HEK293 (cell line): Measurements from ENCODE around the gene SLC35B1.

Experiments used
- FEZF1 ChIP-seq: fragments of 450-650 bp; formaldehyde crosslinking; IDR thresholded peaks from 2 replicates; pipeline ENCODE4 v1.5.1; 2016; ENCODE audit warnings: missing biosample characterization, missing genetic modification characterization
- KLF7 ChIP-seq: fragments of 450-650 bp; formaldehyde crosslinking; IDR thresholded peaks from 2 replicates; pipeline ENCODE4 v1.5.1; 2016; ENCODE audit warnings: missing biosample characterization, missing genetic modification characterization, borderline replicate concordance
- KLF8 ChIP-seq: fragments of 450-650 bp; formaldehyde crosslinking; IDR thresholded peaks from 2 replicates; pipeline ENCODE4 v1.5.1; 2016; ENCODE audit warnings: missing biosample characterization, missing genetic modification characterization
- MEIS1 ChIP-seq: sonication (generic); formaldehyde crosslinking; IDR thresholded peaks from 2 replicates; pipeline ENCODE4 v1.8.1; 2022; ENCODE audit warnings: missing genetic modification reagents, mild to moderate bottlenecking, borderline replicate concordance
- YY1 ChIP-seq: fragments of 450-650 bp; formaldehyde crosslinking; IDR thresholded peaks from 2 replicates; pipeline ENCODE4 v1.5.1; 2018; ENCODE audit warnings: missing biosample characterization, missing genetic modification characterization
- ZBTB21 ChIP-seq: fragments of 450-650 bp; formaldehyde crosslinking; IDR thresholded peaks from 2 replicates; pipeline ENCODE4 v1.5.1; 2017; ENCODE audit warnings: missing biosample characterization, missing genetic modification characterization
- ZEB2 ChIP-seq: fragments of 450-650 bp; formaldehyde crosslinking; IDR thresholded peaks from 2 replicates; pipeline ENCODE4 v1.5.1; 2016; ENCODE audit warnings: missing biosample characterization, missing genetic modification characterization
- ZNF157 ChIP-seq: fragments of 450-650 bp; formaldehyde crosslinking; IDR thresholded peaks from 2 replicates; pipeline ENCODE4 v1.5.1; 2016; ENCODE audit warnings: missing biosample characterization, missing genetic modification characterization
- ZNF324 ChIP-seq: fragments of 450-650 bp; formaldehyde crosslinking; IDR thresholded peaks from 2 replicates; pipeline ENCODE4 v1.5.1; 2016; ENCODE audit warnings: missing biosample characterization, missing genetic modification characterization
- ZNF394 ChIP-seq: fragments of 450-650 bp; formaldehyde crosslinking; IDR thresholded peaks from 2 replicates; pipeline ENCODE4 v1.5.1; 2016; ENCODE audit warnings: missing biosample characterization, missing genetic modification characterization, mild to moderate bottlenecking, moderate library complexity, borderline replicate concordance
- ZNF514 ChIP-seq: fragments of 450-650 bp; formaldehyde crosslinking; IDR thresholded peaks from 2 replicates; pipeline ENCODE4 v1.5.1; 2016; ENCODE audit warnings: missing biosample characterization, missing genetic modification characterization
- ZNF560 ChIP-seq: fragments of 450-650 bp; formaldehyde crosslinking; IDR thresholded peaks from 2 replicates; pipeline ENCODE4 v1.5.1; 2017; ENCODE audit warnings: missing biosample characterization, missing genetic modification characterization, borderline replicate concordance
- ZNF660 ChIP-seq: fragments of 450-650 bp; IDR thresholded peaks from 2 replicates; pipeline ENCODE4 v1.5.1; 2018; ENCODE audit warnings: missing biosample characterization, mild to moderate bottlenecking, missing genetic modification characterization
- ZNF76 ChIP-seq: fragments of 450-650 bp; formaldehyde crosslinking; IDR thresholded peaks from 2 replicates; pipeline ENCODE4; 2016; ENCODE audit warnings: low read depth, missing biosample characterization, missing genetic modification characterization, borderline replicate concordance
- ZXDB ChIP-seq: fragments of 450-650 bp; formaldehyde crosslinking; IDR thresholded peaks from 2 replicates; pipeline ENCODE4 v1.5.1; 2016; ENCODE audit warnings: missing biosample characterization, missing genetic modification characterization
- TF ChIP-seq, protein P1 (sequence below): fragments of 450-650 bp; formaldehyde crosslinking; IDR thresholded peaks from 2 replicates; pipeline ENCODE4 v1.5.1; 2017; ENCODE audit warnings: missing biosample characterization, missing genetic modification characterization
- TF ChIP-seq, protein P2 (sequence below): fragments of 450-650 bp; formaldehyde crosslinking; conservative IDR thresholded peaks from 2 replicates; pipeline ENCODE4 v1.5.1; 2016; ENCODE audit warnings: low read depth, missing biosample characterization, missing genetic modification characterization
- TF ChIP-seq, protein P3 (sequence below): fragments of 450-650 bp; formaldehyde crosslinking; IDR thresholded peaks from 2 replicates; pipeline ENCODE4 v1.5.1; 2016; ENCODE audit warnings: missing biosample characterization, missing genetic modification characterization
- TF ChIP-seq, protein P4 (sequence below): fragments of 450-650 bp; formaldehyde crosslinking; IDR thresholded peaks from 2 replicates; pipeline ENCODE4 v1.5.1; 2016; ENCODE audit warnings: missing biosample characterization, missing genetic modification characterization
- TF ChIP-seq, protein P5 (sequence below): fragments of 450-650 bp; formaldehyde crosslinking; IDR thresholded peaks from 2 replicates; pipeline ENCODE4 v1.5.1; 2016; ENCODE audit warnings: missing biosample characterization, missing genetic modification characterization
- TF ChIP-seq, protein P6 (sequence below): fragments of 450-650 bp; formaldehyde crosslinking; IDR thresholded peaks from 2 replicates; pipeline ENCODE4 v1.5.1; 2016; ENCODE audit warnings: missing biosample characterization, missing genetic modification characterization, borderline replicate concordance

Gene SLC35B1

DNA sequence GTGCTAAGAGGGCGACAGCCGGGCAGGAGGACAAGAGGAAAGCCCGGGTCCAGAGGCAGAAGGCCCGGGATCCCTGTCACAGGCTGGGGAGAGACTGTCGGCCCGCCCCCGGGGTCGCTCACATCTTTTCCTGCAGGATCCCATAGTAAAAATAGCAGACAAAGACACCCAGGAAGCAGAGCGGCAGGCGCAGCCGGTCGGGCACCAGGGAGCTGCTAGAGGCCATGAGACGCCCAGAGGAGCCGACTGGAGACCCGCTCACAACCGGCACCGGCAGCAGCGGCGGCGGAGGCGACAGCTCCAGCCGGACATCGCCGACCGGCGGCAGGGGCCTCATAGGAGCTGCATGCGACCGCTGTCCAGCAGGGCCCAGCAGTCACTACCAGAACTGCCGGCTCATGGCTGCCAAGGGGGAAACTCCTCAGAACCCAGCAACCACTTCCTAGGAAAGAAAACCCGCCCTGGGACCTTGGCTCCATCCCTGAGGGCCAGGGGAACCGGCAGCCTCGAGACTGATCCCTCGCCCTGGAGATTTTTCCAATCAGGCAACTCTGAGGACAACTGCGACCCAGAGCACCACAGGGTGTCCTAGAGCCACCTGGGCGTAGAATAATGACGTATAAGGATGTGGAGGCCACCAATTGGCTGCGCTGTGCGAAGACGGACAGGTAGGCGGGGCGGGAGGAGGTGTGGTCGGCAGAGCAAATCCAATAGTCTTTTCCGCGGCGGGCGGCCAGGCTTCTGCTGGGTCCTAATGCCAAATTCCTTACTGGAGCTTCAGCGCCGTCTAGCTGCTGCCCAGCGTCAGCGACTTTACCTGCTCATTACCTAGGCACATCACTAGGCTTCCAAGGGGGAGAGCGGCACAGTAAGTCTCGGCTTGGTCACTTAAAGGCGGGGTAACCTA lies at the start of gene SLC35B1 (continued):
- TF ChIP-seq, protein P1, sequence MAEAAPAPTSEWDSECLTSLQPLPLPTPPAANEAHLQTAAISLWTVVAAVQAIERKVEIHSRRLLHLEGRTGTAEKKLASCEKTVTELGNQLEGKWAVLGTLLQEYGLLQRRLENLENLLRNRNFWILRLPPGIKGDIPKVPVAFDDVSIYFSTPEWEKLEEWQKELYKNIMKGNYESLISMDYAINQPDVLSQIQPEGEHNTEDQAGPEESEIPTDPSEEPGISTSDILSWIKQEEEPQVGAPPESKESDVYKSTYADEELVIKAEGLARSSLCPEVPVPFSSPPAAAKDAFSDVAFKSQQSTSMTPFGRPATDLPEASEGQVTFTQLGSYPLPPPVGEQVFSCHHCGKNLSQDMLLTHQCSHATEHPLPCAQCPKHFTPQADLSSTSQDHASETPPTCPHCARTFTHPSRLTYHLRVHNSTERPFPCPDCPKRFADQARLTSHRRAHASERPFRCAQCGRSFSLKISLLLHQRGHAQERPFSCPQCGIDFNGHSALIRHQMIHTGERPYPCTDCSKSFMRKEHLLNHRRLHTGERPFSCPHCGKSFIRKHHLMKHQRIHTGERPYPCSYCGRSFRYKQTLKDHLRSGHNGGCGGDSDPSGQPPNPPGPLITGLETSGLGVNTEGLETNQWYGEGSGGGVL (tag by site-specific recombination), result no peak; the same call in 1 of the 2 replicates
- peak; percentile 38; the same call in 1 of the 2 replicates for TF ChIP-seq FEZF1 (tag by site-specific recombination)
- TF ChIP-seq KLF8, result peak; percentile 97
- TF ChIP-seq ZNF660 (tag by site-specific recombination), result peak; percentile 92
- TF ChIP-seq, protein P2, sequence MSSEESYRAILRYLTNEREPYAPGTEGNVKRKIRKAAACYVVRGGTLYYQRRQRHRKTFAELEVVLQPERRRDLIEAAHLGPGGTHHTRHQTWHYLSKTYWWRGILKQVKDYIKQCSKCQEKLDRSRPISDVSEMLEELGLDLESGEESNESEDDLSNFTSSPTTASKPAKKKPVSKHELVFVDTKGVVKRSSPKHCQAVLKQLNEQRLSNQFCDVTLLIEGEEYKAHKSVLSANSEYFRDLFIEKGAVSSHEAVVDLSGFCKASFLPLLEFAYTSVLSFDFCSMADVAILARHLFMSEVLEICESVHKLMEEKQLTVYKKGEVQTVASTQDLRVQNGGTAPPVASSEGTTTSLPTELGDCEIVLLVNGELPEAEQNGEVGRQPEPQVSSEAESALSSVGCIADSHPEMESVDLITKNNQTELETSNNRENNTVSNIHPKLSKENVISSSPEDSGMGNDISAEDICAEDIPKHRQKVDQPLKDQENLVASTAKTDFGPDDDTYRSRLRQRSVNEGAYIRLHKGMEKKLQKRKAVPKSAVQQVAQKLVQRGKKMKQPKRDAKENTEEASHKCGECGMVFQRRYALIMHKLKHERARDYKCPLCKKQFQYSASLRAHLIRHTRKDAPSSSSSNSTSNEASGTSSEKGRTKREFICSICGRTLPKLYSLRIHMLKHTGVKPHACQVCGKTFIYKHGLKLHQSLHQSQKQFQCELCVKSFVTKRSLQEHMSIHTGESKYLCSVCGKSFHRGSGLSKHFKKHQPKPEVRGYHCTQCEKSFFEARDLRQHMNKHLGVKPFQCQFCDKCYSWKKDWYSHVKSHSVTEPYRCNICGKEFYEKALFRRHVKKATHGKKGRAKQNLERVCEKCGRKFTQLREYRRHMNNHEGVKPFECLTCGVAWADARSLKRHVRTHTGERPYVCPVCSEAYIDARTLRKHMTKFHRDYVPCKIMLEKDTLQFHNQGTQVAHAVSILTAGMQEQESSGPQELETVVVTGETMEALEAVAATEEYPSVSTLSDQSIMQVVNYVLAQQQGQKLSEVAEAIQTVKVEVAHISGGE (tag by site-specific recombination), result peak; percentile 29
- TF ChIP-seq ZNF324 (tag by site-specific recombination), result peak; percentile 89; the same call in 1 of the 2 replicates
- peak; percentile 51; the same call in 1 of the 2 replicates for TF ChIP-seq ZNF394 (tag by site-specific recombination)
- TF ChIP-seq ZNF514 (tag by site-specific recombination), result no peak
- no peak for TF ChIP-seq MEIS1
- TF ChIP-seq, protein P3, sequence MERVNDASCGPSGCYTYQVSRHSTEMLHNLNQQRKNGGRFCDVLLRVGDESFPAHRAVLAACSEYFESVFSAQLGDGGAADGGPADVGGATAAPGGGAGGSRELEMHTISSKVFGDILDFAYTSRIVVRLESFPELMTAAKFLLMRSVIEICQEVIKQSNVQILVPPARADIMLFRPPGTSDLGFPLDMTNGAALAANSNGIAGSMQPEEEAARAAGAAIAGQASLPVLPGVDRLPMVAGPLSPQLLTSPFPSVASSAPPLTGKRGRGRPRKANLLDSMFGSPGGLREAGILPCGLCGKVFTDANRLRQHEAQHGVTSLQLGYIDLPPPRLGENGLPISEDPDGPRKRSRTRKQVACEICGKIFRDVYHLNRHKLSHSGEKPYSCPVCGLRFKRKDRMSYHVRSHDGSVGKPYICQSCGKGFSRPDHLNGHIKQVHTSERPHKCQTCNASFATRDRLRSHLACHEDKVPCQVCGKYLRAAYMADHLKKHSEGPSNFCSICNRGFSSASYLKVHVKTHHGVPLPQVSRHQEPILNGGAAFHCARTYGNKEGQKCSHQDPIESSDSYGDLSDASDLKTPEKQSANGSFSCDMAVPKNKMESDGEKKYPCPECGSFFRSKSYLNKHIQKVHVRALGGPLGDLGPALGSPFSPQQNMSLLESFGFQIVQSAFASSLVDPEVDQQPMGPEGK (tag by site-specific recombination), result 0 out of 2 replicates have a peak, but pooled peaks have one; percentile 61
- TF ChIP-seq, protein P4, sequence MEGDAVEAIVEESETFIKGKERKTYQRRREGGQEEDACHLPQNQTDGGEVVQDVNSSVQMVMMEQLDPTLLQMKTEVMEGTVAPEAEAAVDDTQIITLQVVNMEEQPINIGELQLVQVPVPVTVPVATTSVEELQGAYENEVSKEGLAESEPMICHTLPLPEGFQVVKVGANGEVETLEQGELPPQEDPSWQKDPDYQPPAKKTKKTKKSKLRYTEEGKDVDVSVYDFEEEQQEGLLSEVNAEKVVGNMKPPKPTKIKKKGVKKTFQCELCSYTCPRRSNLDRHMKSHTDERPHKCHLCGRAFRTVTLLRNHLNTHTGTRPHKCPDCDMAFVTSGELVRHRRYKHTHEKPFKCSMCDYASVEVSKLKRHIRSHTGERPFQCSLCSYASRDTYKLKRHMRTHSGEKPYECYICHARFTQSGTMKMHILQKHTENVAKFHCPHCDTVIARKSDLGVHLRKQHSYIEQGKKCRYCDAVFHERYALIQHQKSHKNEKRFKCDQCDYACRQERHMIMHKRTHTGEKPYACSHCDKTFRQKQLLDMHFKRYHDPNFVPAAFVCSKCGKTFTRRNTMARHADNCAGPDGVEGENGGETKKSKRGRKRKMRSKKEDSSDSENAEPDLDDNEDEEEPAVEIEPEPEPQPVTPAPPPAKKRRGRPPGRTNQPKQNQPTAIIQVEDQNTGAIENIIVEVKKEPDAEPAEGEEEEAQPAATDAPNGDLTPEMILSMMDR (tag by site-specific recombination), result peak; percentile 99
- TF ChIP-seq, protein P5, sequence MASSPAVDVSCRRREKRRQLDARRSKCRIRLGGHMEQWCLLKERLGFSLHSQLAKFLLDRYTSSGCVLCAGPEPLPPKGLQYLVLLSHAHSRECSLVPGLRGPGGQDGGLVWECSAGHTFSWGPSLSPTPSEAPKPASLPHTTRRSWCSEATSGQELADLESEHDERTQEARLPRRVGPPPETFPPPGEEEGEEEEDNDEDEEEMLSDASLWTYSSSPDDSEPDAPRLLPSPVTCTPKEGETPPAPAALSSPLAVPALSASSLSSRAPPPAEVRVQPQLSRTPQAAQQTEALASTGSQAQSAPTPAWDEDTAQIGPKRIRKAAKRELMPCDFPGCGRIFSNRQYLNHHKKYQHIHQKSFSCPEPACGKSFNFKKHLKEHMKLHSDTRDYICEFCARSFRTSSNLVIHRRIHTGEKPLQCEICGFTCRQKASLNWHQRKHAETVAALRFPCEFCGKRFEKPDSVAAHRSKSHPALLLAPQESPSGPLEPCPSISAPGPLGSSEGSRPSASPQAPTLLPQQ (tag by site-specific recombination), result peak; percentile 64; the same call in 1 of the 2 replicates
- TF ChIP-seq ZBTB21 (tag by site-specific recombination), result peak; percentile 79; the same call in 1 of the 2 replicates
- no peak for TF ChIP-seq ZNF157 (tag by site-specific recombination)
- peak; percentile 99 for TF ChIP-seq ZXDB (tag by site-specific recombination)
- TF ChIP-seq, protein P6, sequence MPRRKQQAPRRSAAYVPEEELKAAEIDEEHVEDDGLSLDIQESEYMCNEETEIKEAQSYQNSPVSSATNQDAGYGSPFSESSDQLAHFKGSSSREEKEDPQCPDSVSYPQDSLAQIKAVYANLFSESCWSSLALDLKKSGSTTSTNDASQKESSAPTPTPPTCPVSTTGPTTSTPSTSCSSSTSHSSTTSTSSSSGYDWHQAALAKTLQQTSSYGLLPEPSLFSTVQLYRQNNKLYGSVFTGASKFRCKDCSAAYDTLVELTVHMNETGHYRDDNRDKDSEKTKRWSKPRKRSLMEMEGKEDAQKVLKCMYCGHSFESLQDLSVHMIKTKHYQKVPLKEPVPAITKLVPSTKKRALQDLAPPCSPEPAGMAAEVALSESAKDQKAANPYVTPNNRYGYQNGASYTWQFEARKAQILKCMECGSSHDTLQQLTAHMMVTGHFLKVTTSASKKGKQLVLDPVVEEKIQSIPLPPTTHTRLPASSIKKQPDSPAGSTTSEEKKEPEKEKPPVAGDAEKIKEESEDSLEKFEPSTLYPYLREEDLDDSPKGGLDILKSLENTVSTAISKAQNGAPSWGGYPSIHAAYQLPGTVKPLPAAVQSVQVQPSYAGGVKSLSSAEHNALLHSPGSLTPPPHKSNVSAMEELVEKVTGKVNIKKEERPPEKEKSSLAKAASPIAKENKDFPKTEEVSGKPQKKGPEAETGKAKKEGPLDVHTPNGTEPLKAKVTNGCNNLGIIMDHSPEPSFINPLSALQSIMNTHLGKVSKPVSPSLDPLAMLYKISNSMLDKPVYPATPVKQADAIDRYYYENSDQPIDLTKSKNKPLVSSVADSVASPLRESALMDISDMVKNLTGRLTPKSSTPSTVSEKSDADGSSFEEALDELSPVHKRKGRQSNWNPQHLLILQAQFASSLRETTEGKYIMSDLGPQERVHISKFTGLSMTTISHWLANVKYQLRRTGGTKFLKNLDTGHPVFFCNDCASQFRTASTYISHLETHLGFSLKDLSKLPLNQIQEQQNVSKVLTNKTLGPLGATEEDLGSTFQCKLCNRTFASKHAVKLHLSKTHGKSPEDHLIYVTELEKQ, result no peak; the same call in 1 of the 2 replicates
- peak; percentile 42; the same call in 1 of the 2 replicates for TF ChIP-seq KLF7 (tag by site-specific recombination)
- TF ChIP-seq ZNF560 (tag by site-specific recombination), result no peak
- TF ChIP-seq ZEB2 (tag by site-specific recombination), result peak; percentile 86
- TF ChIP-seq ZNF76 (tag by site-specific recombination), result peak; percentile 77
- TF ChIP-seq YY1 (tag by site-specific recombination), result peak; percentile 64; the same call in 1 of the 2 replicates
